GM21529 (cell line): ENCODE data around the gene MMP11.

ENCODE experiments used
- ATAC-seq: cut with Tn5 transposase; IDR thresholded peaks from one replicate; pipeline ENCODE4 v1.9.1; 2021; ENCODE audit not compliant: unreplicated experiment

Gene MMP11

GRCh38 chr22:23759566-23759965 lies 13.1 kb upstream of the MMP11 start:
- ATAC-seq: no peak

DNA sequence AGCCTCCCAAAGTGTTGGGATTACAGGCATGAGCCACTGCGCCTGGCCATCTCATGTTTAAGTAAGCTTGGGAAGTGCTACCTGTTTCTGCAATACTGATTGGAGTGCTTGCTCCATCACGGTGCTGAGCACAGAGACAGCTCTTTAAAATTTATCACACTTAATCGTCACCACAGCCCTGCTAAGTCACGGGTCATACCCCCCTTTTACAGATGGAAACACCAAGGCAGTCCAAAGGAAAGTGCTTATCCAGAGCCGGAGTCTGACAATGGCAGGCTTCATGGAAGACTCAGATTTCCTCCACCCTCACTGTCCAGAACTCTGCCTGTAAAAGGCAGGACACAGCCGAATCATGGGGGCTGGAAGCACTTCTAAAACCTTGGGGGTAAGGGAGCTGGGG lies 12.6 kb upstream of the MMP11 start:
- ATAC-seq: no peak

- no peak for ATAC-seq
Measured at GRCh38 chr22:23762842-23763578, 9.6 kb upstream of the MMP11 start, which contains the start of gene C22orf15. Gene C22orf15, plus strand, starts transcription at chr22:23762990. Its CDS starts 317 bp downstream, at chr22:23763307.

GRCh38 chr22:23763579-23763945 lies 9.1 kb upstream of the MMP11 start:
- ATAC-seq: no peak

GRCh38 chr22:23763954-23764353 lies 8.7 kb upstream of the MMP11 start:
- ATAC-seq: no peak

DNA sequence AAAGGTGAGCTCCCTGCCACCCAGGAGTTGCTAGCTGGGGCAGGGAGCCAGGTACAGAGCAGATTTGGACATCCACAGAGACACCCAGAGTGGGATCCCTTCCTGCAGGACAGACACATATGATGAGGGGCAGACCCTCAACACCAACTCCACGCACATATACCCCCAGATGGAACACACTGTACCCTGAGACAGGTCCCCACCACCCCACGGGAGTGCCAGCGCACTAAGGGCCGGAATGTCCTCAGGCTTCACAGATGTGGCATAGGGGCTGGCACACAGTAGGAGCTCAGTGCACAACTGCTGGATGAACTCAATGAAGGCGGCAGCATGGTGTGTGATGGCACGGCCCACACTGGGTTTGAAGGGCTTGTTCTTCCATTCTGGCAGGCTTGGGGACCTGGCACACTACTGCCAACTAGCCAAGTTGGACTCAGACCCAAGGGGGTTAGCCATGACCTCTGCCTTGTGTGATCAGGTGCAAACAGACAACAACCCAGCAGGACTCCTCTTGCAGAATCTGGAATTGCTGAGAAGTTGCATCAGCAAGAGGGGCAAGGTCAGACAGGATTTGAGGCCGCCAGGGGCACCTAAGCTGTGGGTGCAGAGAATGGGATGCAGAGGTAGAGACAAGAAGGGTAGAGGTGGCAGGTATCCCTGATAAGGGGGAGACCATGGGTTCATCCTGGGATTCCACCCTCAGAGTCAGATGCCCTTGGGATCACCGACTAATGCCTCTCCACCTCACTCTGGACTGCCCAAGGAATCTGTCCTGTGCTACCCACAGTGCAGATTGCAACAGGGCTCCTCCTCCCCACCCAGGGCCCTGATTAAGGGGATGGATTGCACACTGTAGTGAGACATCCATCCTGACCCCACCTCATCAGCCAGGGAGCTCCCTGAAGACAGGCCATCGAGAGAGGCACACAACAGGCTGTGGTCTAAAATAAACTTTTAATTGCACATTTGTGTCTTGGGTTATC lies 7.5 kb upstream of the MMP11 start:
- ATAC-seq: no peak

GRCh38 chr22:23767303-23767672 lies 5.4 kb upstream of the MMP11 start:
- ATAC-seq: no peak

DNA sequence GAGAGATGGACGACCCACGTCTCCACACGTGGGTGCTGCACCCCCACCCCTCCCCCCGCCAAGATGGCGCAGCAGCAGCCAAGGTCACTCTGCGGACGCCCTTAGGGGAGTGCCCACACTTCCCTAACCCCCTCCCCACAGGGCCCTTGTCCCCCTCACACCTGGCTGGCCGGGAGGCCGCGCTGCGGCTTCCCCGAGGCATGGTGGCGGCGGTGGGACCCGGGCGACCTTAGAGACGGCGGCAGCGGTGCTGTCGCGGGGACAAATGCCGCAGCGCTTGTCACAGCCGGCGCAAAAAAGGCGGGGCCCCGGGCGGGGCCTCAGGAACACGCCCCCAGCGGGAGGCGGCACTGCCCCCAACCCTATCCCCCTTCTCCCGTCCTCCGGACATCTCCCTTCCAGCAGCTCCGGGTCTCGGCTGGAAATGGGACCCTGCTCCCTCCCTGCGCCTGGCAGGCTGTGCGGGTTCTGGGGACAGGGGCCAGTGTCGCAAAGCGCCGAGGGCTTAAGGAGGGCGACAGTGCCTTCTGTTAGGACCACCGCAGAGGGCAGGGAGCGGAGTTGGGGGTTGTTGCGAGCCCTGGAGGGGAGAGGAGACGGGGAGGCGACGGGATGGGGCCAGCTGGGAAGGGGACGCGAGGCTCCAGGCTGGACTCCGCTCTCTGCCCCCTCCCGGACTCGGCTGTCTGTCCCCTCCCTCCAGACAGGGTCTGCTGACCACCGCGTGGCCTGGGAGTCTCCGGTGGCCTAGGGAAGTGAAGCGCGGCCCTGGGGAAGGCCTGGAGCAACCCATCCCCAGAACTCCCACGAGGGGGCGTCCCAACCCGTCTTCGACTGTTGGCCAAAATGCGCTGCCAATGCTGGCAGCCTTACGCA lies 4.7 kb upstream of the MMP11 start, which contains the start of gene CHCHD10:
TSS of gene CHCHD10 (minus strand) at position 300 of the 876 bp plus-strand sequence. CDS start at position 202, 98 bp downstream.
- peak; percentile 52 for ATAC-seq

DNA sequence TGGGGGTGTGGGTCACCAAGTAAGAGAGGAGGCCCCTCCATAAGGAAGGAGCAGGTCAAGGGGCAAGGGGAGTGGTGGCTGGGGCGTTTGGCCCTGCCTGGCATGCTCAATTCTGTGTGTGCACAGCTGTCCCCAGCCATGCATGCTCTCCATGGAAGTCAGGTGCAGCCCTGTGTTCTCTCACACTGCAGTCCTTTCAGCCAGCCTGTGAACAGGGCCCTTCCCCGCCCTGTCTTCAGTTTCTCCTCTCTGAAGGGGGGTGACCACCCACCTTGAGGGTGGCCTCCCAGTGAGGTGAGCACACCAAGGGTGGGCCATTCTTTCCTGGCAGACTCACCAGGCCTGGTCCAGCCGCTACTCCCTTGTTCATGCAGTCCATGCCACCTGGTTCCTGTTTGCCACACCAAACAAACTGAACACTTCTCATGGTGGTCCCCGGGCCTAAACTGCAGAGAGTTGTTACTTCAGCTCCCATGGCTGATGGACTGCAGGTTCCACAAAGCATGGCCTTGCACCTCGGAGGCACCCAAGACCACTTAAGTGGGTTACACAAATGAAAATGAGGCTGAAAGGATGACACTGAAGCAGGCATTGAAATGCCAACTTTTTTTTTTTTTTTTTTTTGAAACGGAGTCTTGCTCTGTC lies 3.2 kb upstream of the MMP11 start:
- no peak for ATAC-seq

GRCh38 chr22:23772315-23772648 lies 367 bp upstream of the MMP11 start:
- no peak for ATAC-seq

- no peak for ATAC-seq
Measured at GRCh38 chr22:23773483-23774113, 949 bp downstream of the MMP11 start.

GRCh38 chr22:23774114-23774921 lies 1.7 kb downstream of the MMP11 start:
- no peak for ATAC-seq

DNA sequence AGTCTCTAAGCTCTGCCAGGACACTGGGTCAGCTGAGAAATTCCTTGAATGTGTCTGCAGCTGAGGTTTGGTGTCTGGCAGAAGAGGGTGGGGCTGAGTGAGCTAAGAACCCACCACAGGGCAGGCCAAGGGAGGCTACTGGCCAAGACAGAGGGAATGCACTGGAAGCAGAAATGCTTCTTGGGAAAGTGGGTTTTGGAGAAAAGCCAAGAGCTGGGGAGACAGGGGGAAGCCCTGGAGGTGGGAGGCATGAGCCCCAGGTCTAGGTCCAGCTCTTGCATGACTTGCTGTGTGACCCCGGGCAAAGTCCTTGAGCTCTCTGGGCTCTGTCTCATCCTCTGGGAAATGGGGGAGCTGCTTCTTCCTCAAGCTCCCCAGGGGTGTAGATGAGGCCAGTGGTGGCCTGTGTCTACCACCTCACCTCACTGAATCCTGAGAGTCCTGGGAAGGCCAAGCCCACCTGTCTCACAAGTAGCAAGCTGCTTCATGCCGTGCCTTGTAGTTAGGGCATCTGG lies 2.3 kb downstream of the MMP11 start:
- no peak for ATAC-seq

DNA sequence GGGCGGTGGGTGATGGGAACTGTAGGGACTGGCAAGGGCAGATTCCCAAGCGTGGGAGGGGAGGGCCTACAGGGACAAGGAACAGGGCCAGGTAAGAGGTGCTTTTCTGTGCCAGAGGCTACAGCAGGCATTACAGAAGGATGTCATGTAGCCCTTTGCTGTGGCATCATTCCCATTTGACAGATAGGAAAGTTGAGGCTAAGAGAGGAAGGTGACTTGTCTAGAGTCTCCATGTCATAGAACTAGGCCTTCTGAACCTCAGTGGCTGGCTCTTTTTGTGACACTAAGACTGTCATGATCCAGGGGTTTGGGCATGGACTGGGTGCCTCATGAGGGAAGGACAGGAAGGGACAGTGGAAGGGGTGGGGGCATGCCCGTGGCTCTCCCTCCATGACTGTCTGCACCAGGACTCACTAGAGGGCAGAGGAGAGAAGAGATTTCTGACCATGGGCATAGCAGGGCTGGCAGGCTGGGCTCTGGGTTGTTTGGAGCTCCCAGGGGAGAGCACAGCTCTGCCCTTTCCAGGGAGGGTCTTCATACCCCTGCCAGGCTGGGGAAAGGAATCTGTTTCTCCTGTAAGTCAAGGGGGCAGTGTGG lies 3.2 kb downstream of the MMP11 start:
- no peak for ATAC-seq

- ATAC-seq: no peak
Measured at GRCh38 chr22:23777776-23778576, 5.3 kb downstream of the MMP11 start.

DNA sequence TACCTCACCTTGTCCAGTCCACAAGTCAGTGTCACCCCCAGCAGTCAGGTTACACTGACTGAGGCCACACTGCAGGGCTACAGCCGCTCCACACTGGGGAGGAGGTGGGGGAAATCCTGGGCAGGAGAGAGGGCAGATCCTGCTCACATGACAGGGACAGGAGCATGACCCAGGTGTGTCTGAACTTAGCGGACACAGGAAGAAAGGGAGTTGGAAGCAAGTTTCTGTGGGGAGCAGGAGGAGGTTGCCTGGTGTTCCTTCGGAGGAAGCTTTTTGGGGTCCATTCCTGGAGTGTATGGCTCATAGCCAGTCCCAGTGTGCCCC lies 5.9 kb downstream of the MMP11 start:
- ATAC-seq: no peak

DNA sequence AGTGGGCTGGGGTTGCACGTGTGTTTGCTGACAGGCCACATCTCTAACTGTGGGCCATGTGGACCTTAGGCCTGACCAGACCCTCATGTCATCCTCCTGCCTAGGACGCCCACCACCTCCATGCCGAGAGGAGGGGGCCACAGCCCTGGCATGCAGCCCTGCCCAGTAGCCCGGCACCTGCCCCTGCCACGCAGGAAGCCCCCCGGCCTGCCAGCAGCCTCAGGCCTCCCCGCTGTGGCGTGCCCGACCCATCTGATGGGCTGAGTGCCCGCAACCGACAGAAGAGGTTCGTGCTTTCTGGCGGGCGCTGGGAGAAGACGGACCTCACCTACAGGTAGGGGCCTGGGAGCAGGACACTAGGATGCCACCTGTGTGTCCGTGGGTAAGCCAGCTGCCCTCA lies 6.4 kb downstream of the MMP11 start:
- ATAC-seq: no peak

GRCh38 chr22:23779731-23780130 lies 7.1 kb downstream of the MMP11 start:
- ATAC-seq: no peak
